Activated naive CD4-positive, alpha-beta T cell (primary cell): Measurements from ENCODE around the gene ZNF555.
A peak's percentile ranks its signal among the peaks of the same experiment; 100 is the strongest.
"Not testable (repeated sequence)": the region's sequence is repeated elsewhere in the genome, so short reads cannot be mapped to it uniquely, and the experiment has no call there.

Experiments used
- DNase-seq, 4 experiments: peaks; one replicate each; lab custom pipeline; 2025; lab: John Stamatoyannopoulos, UW

ZNF555 gene

DNA sequence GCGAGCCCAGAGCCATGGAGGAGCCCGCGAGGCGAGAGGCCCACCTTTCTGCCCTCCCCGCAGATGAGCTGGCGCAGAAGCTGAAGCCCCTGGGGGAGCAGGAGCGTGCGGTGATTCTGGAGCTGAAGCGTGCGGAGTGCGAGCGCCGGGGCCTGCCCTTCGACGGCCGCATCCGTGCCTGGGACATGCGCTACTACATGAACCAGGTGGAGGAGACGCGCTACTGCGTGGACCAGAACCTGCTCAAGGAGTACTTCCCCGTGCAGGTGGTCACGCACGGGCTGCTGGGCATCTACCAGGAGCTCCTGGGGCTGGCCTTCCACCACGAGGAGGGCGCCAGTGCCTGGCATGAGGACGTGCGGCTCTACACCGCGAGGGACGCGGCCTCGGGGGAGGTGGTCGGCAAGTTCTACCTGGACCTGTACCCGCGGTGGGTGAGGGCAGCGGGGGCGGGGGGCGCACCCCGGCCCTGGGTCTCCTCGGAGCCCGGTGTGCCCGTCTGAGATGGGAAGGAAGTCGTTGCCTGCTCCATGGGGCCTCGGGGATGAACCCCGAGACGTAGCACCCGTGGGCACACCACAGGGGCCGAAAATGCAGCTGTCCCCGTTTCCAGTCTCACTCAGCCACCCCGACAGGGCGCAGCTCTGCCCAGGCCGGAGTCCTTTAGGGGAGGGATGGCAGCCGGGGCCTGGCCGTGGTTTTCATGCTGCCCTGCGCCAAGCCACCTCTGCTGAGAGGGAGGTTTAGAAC, 33.7 kb upstream of the ZNF555 start:
- DNase-seq, result no peak

DNA sequence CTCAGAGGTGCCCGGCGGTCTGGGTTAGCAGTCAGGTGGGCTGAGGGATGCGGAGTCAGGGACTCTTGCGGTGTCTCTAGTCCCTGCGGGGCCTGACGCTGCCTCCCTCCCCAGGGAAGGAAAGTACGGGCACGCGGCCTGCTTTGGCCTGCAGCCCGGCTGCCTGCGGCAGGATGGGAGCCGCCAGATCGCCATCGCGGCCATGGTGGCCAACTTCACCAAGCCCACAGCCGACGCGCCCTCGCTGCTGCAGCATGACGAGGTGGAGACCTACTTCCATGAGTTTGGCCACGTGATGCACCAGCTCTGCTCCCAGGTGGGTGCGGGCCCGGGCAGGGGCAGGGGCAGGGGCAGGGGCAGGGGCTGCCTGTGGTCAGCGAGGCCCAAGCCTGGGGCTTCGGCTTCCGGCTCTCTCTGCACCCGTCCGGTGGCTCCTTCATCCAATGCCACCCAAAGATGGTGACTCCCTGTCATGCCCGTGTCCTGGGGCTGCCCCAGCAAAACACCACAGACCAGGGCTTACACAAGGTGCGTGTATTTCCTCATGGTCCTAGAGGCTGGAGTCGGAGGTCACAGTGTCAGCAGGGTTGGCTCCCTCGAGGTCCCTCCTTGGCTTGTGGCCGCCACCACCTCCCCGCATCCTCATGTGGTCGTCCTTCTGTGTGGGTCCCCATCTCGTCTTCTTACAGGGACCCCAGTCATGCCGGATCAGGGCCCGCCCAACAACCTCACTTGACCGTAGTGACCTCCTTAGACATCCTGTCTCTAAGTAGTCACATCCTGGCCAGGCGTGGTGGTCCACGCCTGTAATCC, 32.9 kb upstream of the ZNF555 start:
- no peak for DNase-seq

DNA sequence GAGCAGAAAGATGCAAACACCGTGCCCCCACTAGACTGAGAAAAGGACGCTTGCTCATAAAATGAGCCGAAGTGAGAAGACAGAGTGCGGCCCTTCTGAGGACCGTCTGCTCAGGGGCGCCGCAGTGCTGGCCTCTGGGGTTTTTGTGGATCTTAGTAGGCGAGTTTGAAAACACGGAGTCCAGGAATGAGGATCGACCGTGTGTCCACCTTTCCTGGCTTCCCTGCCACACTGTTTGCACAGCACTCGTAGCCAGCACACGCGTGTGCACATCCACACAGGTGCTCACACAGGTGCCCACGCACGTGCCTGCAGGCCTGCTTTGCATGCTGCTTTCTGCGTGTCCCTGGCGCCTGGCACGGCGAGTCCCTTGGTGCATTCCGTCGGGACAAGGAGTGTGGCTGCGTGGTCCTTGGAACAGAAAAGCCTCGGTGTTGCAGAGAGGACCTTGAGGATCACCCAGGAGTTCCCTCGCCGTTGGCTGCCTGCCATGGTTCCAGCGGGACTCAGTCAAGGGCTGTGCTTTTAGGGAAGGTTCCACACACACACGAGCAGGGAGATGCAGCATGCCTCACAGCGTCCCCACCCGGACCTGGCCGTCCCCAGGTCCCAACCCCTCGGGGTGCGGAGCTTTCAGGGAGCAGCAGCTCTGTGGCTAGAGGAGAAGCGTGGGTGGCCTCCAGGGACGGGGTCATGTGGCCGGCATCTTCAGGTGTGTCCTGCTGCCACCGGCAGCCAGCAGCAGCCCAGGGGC, 31.7 kb upstream of the ZNF555 start:
- no peak for DNase-seq

GRCh38 chr19:2810141-2811091, 30.9 kb upstream of the ZNF555 start:
- DNase-seq, result no peak

DNA sequence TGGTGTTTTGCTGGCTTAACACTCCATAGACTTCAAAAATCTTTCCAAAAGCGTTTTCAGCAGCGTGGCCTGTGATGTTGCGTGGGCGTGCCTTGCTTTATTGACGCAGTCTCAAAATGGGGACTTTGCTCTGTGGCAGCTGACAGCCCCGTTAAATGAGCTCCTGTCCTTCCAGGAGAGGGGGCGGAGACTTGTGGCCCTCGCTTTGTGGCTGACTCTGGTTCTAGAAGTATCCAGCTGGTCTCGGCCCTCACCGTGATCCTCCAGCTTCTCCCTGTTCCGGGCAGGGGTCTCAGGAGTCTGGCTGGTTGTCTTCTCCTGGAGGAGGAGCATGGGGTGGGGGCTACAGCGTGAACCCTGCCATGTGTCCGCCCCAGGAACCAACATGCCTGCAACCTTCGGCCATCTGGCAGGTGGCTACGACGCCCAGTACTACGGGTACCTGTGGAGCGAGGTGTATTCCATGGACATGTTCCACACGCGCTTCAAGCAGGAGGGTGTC, 30.0 kb upstream of the ZNF555 start:
- DNase-seq, result no peak

GRCh38 chr19:2811735-2812413, 29.4 kb upstream of the ZNF555 start:
- no peak for DNase-seq

- no peak for DNase-seq
Measured at GRCh38 chr19:2812414-2813234, 28.7 kb upstream of the ZNF555 start.

DNA sequence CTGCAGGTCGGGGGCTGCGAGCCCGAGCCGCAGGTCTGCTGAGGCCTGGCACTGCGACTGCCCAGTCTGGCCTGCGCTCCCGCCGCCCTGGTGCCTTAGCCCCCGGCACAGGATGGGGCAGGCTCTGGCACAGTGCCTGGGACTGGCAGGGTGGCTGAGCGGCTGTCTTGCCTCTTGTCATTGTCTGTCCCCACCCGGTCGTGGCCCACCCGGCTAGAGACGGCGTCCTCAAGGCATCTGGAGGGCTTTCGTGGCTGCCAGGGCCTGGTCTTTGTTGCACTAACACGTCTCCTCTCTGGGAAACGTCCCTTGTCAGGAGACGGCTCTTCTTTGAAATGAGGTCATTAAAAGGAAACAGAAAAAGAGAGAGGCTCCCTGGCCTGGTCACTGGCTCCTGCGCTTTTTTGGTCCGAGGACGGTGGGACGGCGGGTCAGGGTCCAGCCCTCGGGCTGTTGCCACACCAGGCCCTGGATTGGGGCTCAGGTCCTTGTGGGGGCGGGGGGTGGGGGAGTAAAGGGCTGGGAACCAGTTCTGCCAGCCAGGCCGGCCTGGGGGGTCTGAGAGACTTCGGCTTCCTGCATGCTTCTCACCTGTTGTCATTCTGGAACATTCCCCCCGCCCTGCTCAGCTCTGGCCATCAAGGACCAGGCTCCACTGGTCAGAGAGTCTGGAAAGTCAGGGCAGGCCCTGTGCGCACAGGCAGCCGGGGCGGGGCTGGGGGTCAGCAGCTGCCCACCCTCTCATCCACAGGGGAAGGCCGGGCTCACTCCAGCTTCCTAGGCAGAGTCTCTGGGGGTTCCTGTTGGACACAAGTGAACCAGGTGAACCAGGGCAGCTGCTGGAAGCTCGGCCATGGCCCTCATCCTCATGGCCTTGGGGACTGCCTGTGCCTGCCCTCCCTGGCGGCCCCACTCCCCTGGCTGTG, 27.8 kb upstream of the ZNF555 start:
- DNase-seq, result no peak

GRCh38 chr19:2814426-2814825, 26.8 kb upstream of the ZNF555 start:
- no peak for DNase-seq

GRCh38 chr19:2815191-2815614, 26.1 kb upstream of the ZNF555 start:
- DNase-seq, result no peak

DNA sequence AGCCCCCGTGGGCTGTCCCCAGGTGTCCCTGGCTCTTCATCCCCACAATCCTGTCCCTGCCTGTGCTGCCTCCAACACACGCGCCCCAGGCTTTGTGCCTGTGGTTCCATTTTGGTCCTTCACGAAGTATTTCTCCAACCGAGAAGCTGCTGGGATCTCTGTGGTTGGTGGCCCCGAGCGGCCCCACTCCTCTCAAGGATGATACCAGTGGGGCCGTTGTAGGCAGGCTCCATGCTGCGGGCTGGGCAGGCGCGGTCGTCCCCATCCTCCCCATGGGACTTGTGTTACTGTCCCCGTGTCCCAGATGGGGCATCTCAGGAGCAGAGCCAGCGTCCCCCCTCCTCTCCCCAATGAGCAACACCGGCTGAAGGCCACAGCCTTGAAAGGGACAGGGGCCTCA, 25.4 kb upstream of the ZNF555 start:
- no peak for DNase-seq

DNA sequence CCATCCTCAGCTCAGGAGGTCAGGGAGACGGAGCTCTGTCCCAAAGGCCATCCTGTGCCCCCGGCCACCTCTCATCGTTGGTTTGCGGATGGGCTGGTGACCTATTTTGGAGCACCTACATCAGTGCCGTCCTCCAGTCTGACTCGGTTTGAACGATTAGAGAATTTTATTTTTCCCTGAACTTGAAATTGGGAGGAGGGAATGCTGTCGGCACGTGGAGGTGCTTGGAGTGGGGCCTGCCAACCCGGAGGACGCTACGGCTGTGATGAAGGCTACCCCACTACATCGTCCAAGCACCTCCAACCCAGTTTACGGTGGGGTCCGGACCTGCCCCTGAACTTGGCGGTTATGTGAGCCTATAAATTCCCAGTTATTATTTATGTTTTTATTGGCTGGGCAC, 24.6 kb upstream of the ZNF555 start:
- no peak for DNase-seq

- DNase-seq, result not testable (repeated sequence)
Measured at GRCh38 chr19:2817237-2817829, 23.9 kb upstream of the ZNF555 start.

- DNase-seq, result peak; percentile 96 to 98 (median 97)
Measured at GRCh38 chr19:2819540-2820111, 21.6 kb upstream of the ZNF555 start, which contains the start of gene ZNF554. TSS of gene ZNF554 (plus strand) at chr19:2819868. CDS start at chr19:2820072, 204 bp downstream.

DNA sequence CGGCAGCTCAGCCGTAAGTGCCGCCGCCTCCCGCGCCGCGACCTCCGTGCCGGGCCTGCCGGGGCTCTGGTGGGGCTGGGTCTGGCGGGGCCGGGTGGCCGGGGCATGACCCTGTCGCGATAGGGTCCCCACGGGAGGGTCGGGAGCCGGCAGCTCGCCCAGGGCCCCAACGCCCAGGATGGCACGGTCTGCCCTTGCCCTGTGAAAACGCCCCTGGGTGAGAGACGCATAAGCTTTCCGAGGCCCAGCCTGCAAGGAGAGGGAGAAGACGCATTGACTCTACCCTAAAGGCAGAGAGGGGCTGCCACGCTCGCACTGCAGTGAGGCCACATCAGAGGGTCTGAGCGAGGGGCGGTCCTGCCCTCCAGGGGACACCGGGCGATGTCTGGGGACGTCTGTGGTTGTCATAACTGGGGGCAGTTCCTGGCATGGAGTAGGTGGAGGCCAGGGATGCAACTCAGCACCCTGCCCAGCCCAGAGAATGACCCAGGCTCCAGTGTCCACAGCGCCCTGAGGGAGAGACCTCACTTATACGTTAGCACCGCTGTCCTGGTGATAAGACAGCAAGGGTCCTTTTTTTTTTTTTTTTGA, 21.1 kb upstream of the ZNF555 start:
- DNase-seq, result no peak

DNA sequence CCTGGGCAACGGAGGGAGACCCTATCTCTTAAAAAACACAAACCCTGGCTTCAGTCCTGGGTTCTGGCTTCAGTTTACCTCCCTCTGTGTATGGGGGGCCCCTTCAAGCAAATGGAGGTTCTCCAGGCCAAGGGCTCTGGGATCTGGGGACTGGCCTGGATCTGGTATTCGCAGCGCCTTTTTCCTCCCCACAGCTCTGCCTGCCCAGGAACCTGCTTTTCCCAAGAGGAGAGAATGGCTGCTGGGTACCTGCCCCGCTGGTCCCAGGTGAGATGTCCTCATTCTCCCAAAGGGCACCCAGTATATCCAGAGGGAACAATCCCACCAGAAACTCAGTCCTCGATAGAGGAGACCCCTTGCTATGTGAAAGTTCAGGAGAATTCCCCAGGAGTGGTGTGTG, 18.4 kb upstream of the ZNF555 start:
- DNase-seq, result no peak

- no peak for DNase-seq
Measured at GRCh38 chr19:2823646-2824045, 17.6 kb upstream of the ZNF555 start.
